Urothelium cell line (cell line): ENCODE results near the gene MRPL20.

Experiments
- DNase-seq: peaks from one replicate; pipeline ENCODE4 v3.0.0; 2011; ENCODE audit warnings: low spot score, mixed read lengths
- FAIRE-seq: peaks from 2 replicates; lab custom pipeline; 2011; peaks lifted over from hg19 to GRCh38; lab: Jason Lieb, UNC

Gene MRPL20

GRCh38 chr1:1366699-1367066 lies 40.4 kb downstream of the MRPL20 start:
- DNase-seq (no peak), FAIRE-seq (no peak)

GRCh38 chr1:1365875-1366698 lies 41.0 kb downstream of the MRPL20 start:
- DNase-seq (no peak), FAIRE-seq (peak; percentile 66)

- DNase-seq (no peak), FAIRE-seq (no peak)
Measured at GRCh38 chr1:1364266-1364665, 42.8 kb downstream of the MRPL20 start.

- DNase-seq (no peak), FAIRE-seq (no peak)
Measured at GRCh38 chr1:1361982-1362423, 45.1 kb downstream of the MRPL20 start.

- FAIRE-seq (no peak), DNase-seq (no peak)
Measured at GRCh38 chr1:1361233-1361981, 45.7 kb downstream of the MRPL20 start.

- DNase-seq (peak; percentile 83), FAIRE-seq (peak; percentile 83)
Measured at GRCh38 chr1:1360506-1361169, 46.5 kb downstream of the MRPL20 start.

GRCh38 chr1:1359664-1360468 lies 47.2 kb downstream of the MRPL20 start:
- FAIRE-seq (no peak), DNase-seq (no peak)

GRCh38 chr1:1359308-1359663 lies 47.8 kb downstream of the MRPL20 start:
- DNase-seq (no peak), FAIRE-seq (no peak)

GRCh38 chr1:1358433-1359271 lies 48.4 kb downstream of the MRPL20 start, which contains the start of gene MXRA8:
Gene MXRA8 (minus strand): TSS chr1:1358555. CDS start chr1:1358504, 51 bp downstream.
- no peak for FAIRE-seq

GRCh38 chr1:1357871-1358432 lies 49.1 kb downstream of the MRPL20 start:
- FAIRE-seq, result no peak

More at GRCh38 chr1:1358433-1359271, 48.4 kb downstream of the MRPL20 start, which contains the start of gene MXRA8:
- DNase-seq, result peak; percentile 41

GRCh38 chr1:1356796-1357401 lies 50.2 kb downstream of the MRPL20 start:
- FAIRE-seq (no peak), DNase-seq (no peak)

More at GRCh38 chr1:1357871-1358432, 49.1 kb downstream of the MRPL20 start:
- DNase-seq, result no peak

- FAIRE-seq (no peak), DNase-seq (no peak)
Measured at GRCh38 chr1:1356166-1356795, 50.8 kb downstream of the MRPL20 start.

GRCh38 chr1:1355416-1355815 lies 51.7 kb downstream of the MRPL20 start:
- FAIRE-seq, result no peak

GRCh38 chr1:1354271-1355247 lies 52.5 kb downstream of the MRPL20 start:
- no peak for DNase-seq
- FAIRE-seq, result no peak

More at GRCh38 chr1:1355416-1355815, 51.7 kb downstream of the MRPL20 start:
- DNase-seq, result no peak

GRCh38 chr1:1353389-1354151 lies 53.5 kb downstream of the MRPL20 start:
- DNase-seq, result no peak
- FAIRE-seq, result no peak

- no peak for FAIRE-seq
Measured at GRCh38 chr1:1352786-1353388, 54.2 kb downstream of the MRPL20 start.

More at GRCh38 chr1:1352786-1353388, 54.2 kb downstream of the MRPL20 start:
- no peak for DNase-seq
